ENCODE measurements around the gene WASHC1.
"Not testable (repeated sequence)": the region's sequence is repeated elsewhere in the genome, so short reads cannot be mapped to it uniquely, and the experiment has no call there.

WASHC1 gene

GRCh38 chr9:46164-46563 is 16.9 kb upstream of the WASHC1 start:
- not testable (repeated sequence) for H3K9ac ChIP-seq (ENCODE audit: low read depth in 1 of 2, low read length in 2 of 2)

GRCh38 chr9:45180-45878 is 16.1 kb upstream of the WASHC1 start:
- H3K4me3 ChIP-seq (ENCODE audit: low read length in 2 of 2); H3K9me3 ChIP-seq (ENCODE audit: control insufficient read depth in 2 of 2, low read length in 2 of 2); H3K36me3 ChIP-seq (ENCODE audit: control insufficient read depth in 2 of 2, insufficient read depth in 2 of 2, low read length in 2 of 2); H3K27ac ChIP-seq (ENCODE audit: low read depth in 2 of 2, low read length in 2 of 2); H3K27me3 ChIP-seq (ENCODE audit: control insufficient read depth in 2 of 2, insufficient read depth in 2 of 2, low read length in 2 of 2); H3K9ac ChIP-seq (ENCODE audit: low read depth in 1 of 2, low read length in 2 of 2); H3K4me1 ChIP-seq (ENCODE audit: control insufficient read depth in 2 of 2, insufficient read depth in 2 of 2, low read length in 2 of 2): not testable (repeated sequence)

More at GRCh38 chr9:46164-46563, 16.9 kb upstream of the WASHC1 start:
- not testable (repeated sequence) for H3K27ac ChIP-seq (ENCODE audit: low read depth in 2 of 2, low read length in 2 of 2); H3K27me3 ChIP-seq (ENCODE audit: control insufficient read depth in 2 of 2, insufficient read depth in 2 of 2, low read length in 2 of 2); H3K4me1 ChIP-seq (ENCODE audit: control insufficient read depth in 2 of 2, insufficient read depth in 2 of 2, low read length in 2 of 2); H3K9me3 ChIP-seq (ENCODE audit: control insufficient read depth in 2 of 2, low read length in 2 of 2); H3K4me3 ChIP-seq (ENCODE audit: low read length in 2 of 2); H3K36me3 ChIP-seq (ENCODE audit: control insufficient read depth in 2 of 2, insufficient read depth in 2 of 2, low read length in 2 of 2)

- not testable (repeated sequence) for H3K9ac ChIP-seq (ENCODE audit: low read depth in 1 of 2, low read length in 2 of 2); H3K4me1 ChIP-seq (ENCODE audit: control insufficient read depth in 2 of 2, insufficient read depth in 2 of 2, low read length in 2 of 2); H3K27me3 ChIP-seq (ENCODE audit: control insufficient read depth in 2 of 2, insufficient read depth in 2 of 2, low read length in 2 of 2); H3K9me3 ChIP-seq (ENCODE audit: control insufficient read depth in 2 of 2, low read length in 2 of 2); H3K27ac ChIP-seq (ENCODE audit: low read depth in 2 of 2, low read length in 2 of 2); H3K4me3 ChIP-seq (ENCODE audit: low read length in 2 of 2); H3K36me3 ChIP-seq (ENCODE audit: control insufficient read depth in 2 of 2, insufficient read depth in 2 of 2, low read length in 2 of 2)
These were observed 15.2 kb upstream of the WASHC1 start for GRCh38 chr9:44416-44815.

GRCh38 chr9:43636-44035 is 14.4 kb upstream of the WASHC1 start:
- not testable (repeated sequence) for H3K36me3 ChIP-seq (ENCODE audit: control insufficient read depth in 2 of 2, insufficient read depth in 2 of 2, low read length in 2 of 2); H3K27me3 ChIP-seq (ENCODE audit: control insufficient read depth in 2 of 2, insufficient read depth in 2 of 2, low read length in 2 of 2); H3K27ac ChIP-seq (ENCODE audit: low read depth in 2 of 2, low read length in 2 of 2); H3K9ac ChIP-seq (ENCODE audit: low read depth in 1 of 2, low read length in 2 of 2); H3K4me1 ChIP-seq (ENCODE audit: control insufficient read depth in 2 of 2, insufficient read depth in 2 of 2, low read length in 2 of 2); H3K4me3 ChIP-seq (ENCODE audit: low read length in 2 of 2); H3K9me3 ChIP-seq (ENCODE audit: control insufficient read depth in 2 of 2, low read length in 2 of 2)

GRCh38 chr9:43116-43515 is 13.9 kb upstream of the WASHC1 start:
- not testable (repeated sequence) for H3K4me1 ChIP-seq (ENCODE audit: control insufficient read depth in 2 of 2, insufficient read depth in 2 of 2, low read length in 2 of 2); H3K27ac ChIP-seq (ENCODE audit: low read depth in 2 of 2, low read length in 2 of 2); H3K9me3 ChIP-seq (ENCODE audit: control insufficient read depth in 2 of 2, low read length in 2 of 2); H3K4me3 ChIP-seq (ENCODE audit: low read length in 2 of 2); H3K9ac ChIP-seq (ENCODE audit: low read depth in 1 of 2, low read length in 2 of 2); H3K27me3 ChIP-seq (ENCODE audit: control insufficient read depth in 2 of 2, insufficient read depth in 2 of 2, low read length in 2 of 2); H3K36me3 ChIP-seq (ENCODE audit: control insufficient read depth in 2 of 2, insufficient read depth in 2 of 2, low read length in 2 of 2)

- H3K4me1 ChIP-seq (ENCODE audit: control insufficient read depth in 2 of 2, insufficient read depth in 2 of 2, low read length in 2 of 2); H3K9ac ChIP-seq (ENCODE audit: low read depth in 1 of 2, low read length in 2 of 2); H3K9me3 ChIP-seq (ENCODE audit: control insufficient read depth in 2 of 2, low read length in 2 of 2); H3K27ac ChIP-seq (ENCODE audit: low read depth in 2 of 2, low read length in 2 of 2); H3K36me3 ChIP-seq (ENCODE audit: control insufficient read depth in 2 of 2, insufficient read depth in 2 of 2, low read length in 2 of 2); H3K4me3 ChIP-seq (ENCODE audit: low read length in 2 of 2); H3K27me3 ChIP-seq (ENCODE audit: control insufficient read depth in 2 of 2, insufficient read depth in 2 of 2, low read length in 2 of 2): not testable (repeated sequence)
These were observed 12.6 kb upstream of the WASHC1 start for GRCh38 chr9:41819-42218.

GRCh38 chr9:41261-41676 is 12.0 kb upstream of the WASHC1 start:
- H3K36me3 ChIP-seq (ENCODE audit: control insufficient read depth in 2 of 2, insufficient read depth in 2 of 2, low read length in 2 of 2); H3K27ac ChIP-seq (ENCODE audit: low read depth in 2 of 2, low read length in 2 of 2); H3K4me1 ChIP-seq (ENCODE audit: control insufficient read depth in 2 of 2, insufficient read depth in 2 of 2, low read length in 2 of 2); H3K9me3 ChIP-seq (ENCODE audit: control insufficient read depth in 2 of 2, low read length in 2 of 2); H3K9ac ChIP-seq (ENCODE audit: low read depth in 1 of 2, low read length in 2 of 2); H3K4me3 ChIP-seq (ENCODE audit: low read length in 2 of 2); H3K27me3 ChIP-seq (ENCODE audit: control insufficient read depth in 2 of 2, insufficient read depth in 2 of 2, low read length in 2 of 2): not testable (repeated sequence)

GRCh38 chr9:32308-32707 is 3.1 kb upstream of the WASHC1 start:
- not testable (repeated sequence) for H3K36me3 ChIP-seq (ENCODE audit: control insufficient read depth in 2 of 2, insufficient read depth in 2 of 2, low read length in 2 of 2); H3K9ac ChIP-seq (ENCODE audit: low read depth in 1 of 2, low read length in 2 of 2); H3K4me1 ChIP-seq (ENCODE audit: control insufficient read depth in 2 of 2, insufficient read depth in 2 of 2, low read length in 2 of 2); H3K4me3 ChIP-seq (ENCODE audit: low read length in 2 of 2); H3K27ac ChIP-seq (ENCODE audit: low read depth in 2 of 2, low read length in 2 of 2); H3K9me3 ChIP-seq (ENCODE audit: control insufficient read depth in 2 of 2, low read length in 2 of 2); H3K27me3 ChIP-seq (ENCODE audit: control insufficient read depth in 2 of 2, insufficient read depth in 2 of 2, low read length in 2 of 2)

GRCh38 chr9:28775-29174 is 481 bp downstream of the WASHC1 start:
- not testable (repeated sequence) for H3K9ac ChIP-seq (ENCODE audit: low read depth in 1 of 2, low read length in 2 of 2); H3K27me3 ChIP-seq (ENCODE audit: control insufficient read depth in 2 of 2, insufficient read depth in 2 of 2, low read length in 2 of 2); H3K27ac ChIP-seq (ENCODE audit: low read depth in 2 of 2, low read length in 2 of 2); H3K4me1 ChIP-seq (ENCODE audit: control insufficient read depth in 2 of 2, insufficient read depth in 2 of 2, low read length in 2 of 2); H3K36me3 ChIP-seq (ENCODE audit: control insufficient read depth in 2 of 2, insufficient read depth in 2 of 2, low read length in 2 of 2); H3K9me3 ChIP-seq (ENCODE audit: control insufficient read depth in 2 of 2, low read length in 2 of 2)
- H3K4me3 ChIP-seq (ENCODE audit: low read length in 2 of 2), result peak overlapping the region in 1 of 2 donors; percentile 54

- not testable (repeated sequence) for H3K4me1 ChIP-seq (ENCODE audit: control insufficient read depth in 2 of 2, insufficient read depth in 2 of 2, low read length in 2 of 2); H3K9me3 ChIP-seq (ENCODE audit: control insufficient read depth in 2 of 2, low read length in 2 of 2); H3K27ac ChIP-seq (ENCODE audit: low read depth in 2 of 2, low read length in 2 of 2); H3K9ac ChIP-seq (ENCODE audit: low read depth in 1 of 2, low read length in 2 of 2); H3K4me3 ChIP-seq (ENCODE audit: low read length in 2 of 2); H3K36me3 ChIP-seq (ENCODE audit: control insufficient read depth in 2 of 2, insufficient read depth in 2 of 2, low read length in 2 of 2); H3K27me3 ChIP-seq (ENCODE audit: control insufficient read depth in 2 of 2, insufficient read depth in 2 of 2, low read length in 2 of 2)
These were observed 7.6 kb downstream of the WASHC1 start for GRCh38 chr9:21621-22020.

- H3K9me3 ChIP-seq (ENCODE audit: control insufficient read depth in 2 of 2, low read length in 2 of 2); H3K9ac ChIP-seq (ENCODE audit: low read depth in 1 of 2, low read length in 2 of 2); H3K27me3 ChIP-seq (ENCODE audit: control insufficient read depth in 2 of 2, insufficient read depth in 2 of 2, low read length in 2 of 2); H3K4me3 ChIP-seq (ENCODE audit: low read length in 2 of 2); H3K27ac ChIP-seq (ENCODE audit: low read depth in 2 of 2, low read length in 2 of 2); H3K4me1 ChIP-seq (ENCODE audit: control insufficient read depth in 2 of 2, insufficient read depth in 2 of 2, low read length in 2 of 2); H3K36me3 ChIP-seq (ENCODE audit: control insufficient read depth in 2 of 2, insufficient read depth in 2 of 2, low read length in 2 of 2): not testable (repeated sequence)
These were observed 12.4 kb downstream of the WASHC1 start for GRCh38 chr9:16875-17274.
